HEK293 (cell line): Measurements from ENCODE around the gene CLDN14.

ENCODE experiments used
- GLIS2 ChIP-seq: fragments of 450-650 bp; formaldehyde crosslinking; IDR thresholded peaks from 2 replicates; pipeline ENCODE4 v1.5.1; 2016; ENCODE audit warnings: missing biosample characterization, missing genetic modification characterization
- TCF7L2 ChIP-seq: IDR thresholded peaks from 2 replicates; pipeline ENCODE4 v1.6.1; 2011; ENCODE audit warnings: low read depth, mild to moderate bottlenecking, inconsistent platforms, low read length, moderate library complexity, borderline replicate concordance
- YY1 ChIP-seq: fragments of 450-650 bp; formaldehyde crosslinking; IDR thresholded peaks from 2 replicates; pipeline ENCODE4 v1.5.1; 2018; ENCODE audit warnings: missing biosample characterization, missing genetic modification characterization
- ZNF140 ChIP-seq: fragments of 450-650 bp; formaldehyde crosslinking; IDR thresholded peaks from 2 replicates; pipeline ENCODE4 v1.5.1; 2016; ENCODE audit warnings: missing biosample characterization, missing genetic modification characterization
- ZNF701 ChIP-seq: fragments of 450-650 bp; formaldehyde crosslinking; IDR thresholded peaks from 2 replicates; pipeline ENCODE4 v1.5.1; 2016; ENCODE audit warnings: missing biosample characterization, missing genetic modification characterization
- ZNF747 ChIP-seq: fragments of 450-650 bp; formaldehyde crosslinking; IDR thresholded peaks from 2 replicates; pipeline ENCODE4 v1.5.1; 2016; ENCODE audit warnings: missing biosample characterization, missing genetic modification characterization
- ZNF776 ChIP-seq: fragments of 450-650 bp; formaldehyde crosslinking; IDR thresholded peaks from 2 replicates; pipeline ENCODE4 v1.5.0; 2017; ENCODE audit warnings: missing biosample characterization, missing genetic modification characterization, borderline replicate concordance
- TF ChIP-seq, protein P1 (sequence below): fragments of 450-650 bp; formaldehyde crosslinking; IDR thresholded peaks from 2 replicates; pipeline ENCODE4 v1.5.1; 2017; ENCODE audit warnings: missing biosample characterization, missing genetic modification characterization
- TF ChIP-seq, protein P2 (sequence below): fragments of 450-650 bp; formaldehyde crosslinking; IDR thresholded peaks from 2 replicates; pipeline ENCODE4 v1.5.1; 2016; ENCODE audit warnings: missing biosample characterization, missing genetic modification characterization

DNA sequence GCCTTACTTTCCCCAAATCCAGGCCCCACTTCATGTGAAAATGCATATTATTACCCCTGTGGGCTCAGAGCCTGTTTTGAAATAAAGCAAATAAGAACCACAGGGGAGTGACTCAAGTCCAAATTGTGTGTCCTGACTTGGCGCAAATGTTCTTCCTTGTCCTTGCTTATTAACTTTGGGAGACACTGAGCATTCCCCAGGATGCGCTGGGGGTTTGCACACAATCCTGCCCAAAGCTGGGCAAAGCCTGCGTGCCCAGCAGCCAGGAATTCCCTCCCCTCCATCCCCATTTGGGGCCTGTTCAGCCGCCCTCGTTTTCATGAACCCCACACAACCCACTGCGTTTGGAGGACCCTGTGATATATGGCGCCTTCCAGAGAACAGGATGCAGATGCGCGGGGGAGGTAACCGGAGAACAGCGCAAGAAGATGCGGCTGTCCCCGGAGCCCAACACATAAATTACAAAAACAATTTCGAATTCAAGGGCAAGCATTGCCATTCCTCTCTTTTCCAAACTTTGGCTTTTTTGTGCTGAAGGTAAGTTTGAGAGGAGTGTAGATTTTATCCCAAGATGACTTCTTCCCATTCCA lies 42.4 kb upstream of the CLDN14 start:
- TF ChIP-seq ZNF701 (tag by site-specific recombination): no peak
- TF ChIP-seq, protein P1, sequence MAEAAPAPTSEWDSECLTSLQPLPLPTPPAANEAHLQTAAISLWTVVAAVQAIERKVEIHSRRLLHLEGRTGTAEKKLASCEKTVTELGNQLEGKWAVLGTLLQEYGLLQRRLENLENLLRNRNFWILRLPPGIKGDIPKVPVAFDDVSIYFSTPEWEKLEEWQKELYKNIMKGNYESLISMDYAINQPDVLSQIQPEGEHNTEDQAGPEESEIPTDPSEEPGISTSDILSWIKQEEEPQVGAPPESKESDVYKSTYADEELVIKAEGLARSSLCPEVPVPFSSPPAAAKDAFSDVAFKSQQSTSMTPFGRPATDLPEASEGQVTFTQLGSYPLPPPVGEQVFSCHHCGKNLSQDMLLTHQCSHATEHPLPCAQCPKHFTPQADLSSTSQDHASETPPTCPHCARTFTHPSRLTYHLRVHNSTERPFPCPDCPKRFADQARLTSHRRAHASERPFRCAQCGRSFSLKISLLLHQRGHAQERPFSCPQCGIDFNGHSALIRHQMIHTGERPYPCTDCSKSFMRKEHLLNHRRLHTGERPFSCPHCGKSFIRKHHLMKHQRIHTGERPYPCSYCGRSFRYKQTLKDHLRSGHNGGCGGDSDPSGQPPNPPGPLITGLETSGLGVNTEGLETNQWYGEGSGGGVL (tag by site-specific recombination): no peak
- TF ChIP-seq GLIS2 (tag by site-specific recombination): no peak
- no peak for TF ChIP-seq ZNF140 (tag by site-specific recombination)
- TF ChIP-seq, protein P2, sequence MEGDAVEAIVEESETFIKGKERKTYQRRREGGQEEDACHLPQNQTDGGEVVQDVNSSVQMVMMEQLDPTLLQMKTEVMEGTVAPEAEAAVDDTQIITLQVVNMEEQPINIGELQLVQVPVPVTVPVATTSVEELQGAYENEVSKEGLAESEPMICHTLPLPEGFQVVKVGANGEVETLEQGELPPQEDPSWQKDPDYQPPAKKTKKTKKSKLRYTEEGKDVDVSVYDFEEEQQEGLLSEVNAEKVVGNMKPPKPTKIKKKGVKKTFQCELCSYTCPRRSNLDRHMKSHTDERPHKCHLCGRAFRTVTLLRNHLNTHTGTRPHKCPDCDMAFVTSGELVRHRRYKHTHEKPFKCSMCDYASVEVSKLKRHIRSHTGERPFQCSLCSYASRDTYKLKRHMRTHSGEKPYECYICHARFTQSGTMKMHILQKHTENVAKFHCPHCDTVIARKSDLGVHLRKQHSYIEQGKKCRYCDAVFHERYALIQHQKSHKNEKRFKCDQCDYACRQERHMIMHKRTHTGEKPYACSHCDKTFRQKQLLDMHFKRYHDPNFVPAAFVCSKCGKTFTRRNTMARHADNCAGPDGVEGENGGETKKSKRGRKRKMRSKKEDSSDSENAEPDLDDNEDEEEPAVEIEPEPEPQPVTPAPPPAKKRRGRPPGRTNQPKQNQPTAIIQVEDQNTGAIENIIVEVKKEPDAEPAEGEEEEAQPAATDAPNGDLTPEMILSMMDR (tag by site-specific recombination): no peak
- no peak for TF ChIP-seq ZNF747 (tag by site-specific recombination)
- no peak for TF ChIP-seq YY1 (tag by site-specific recombination)
- TF ChIP-seq TCF7L2: no peak
- no peak for TF ChIP-seq ZNF776 (tag by site-specific recombination)
